Muscle layer of duodenum (tissue), 2 donors: ENCODE measurements around the gene SCFD1.

Source experiments
- H3K27ac ChIP-seq: one replicate; pipeline ENCODE4 v1.7.0; 2013; ENCODE audit warnings: mild to moderate bottlenecking, low read length
- H3K27me3 ChIP-seq: one replicate; pipeline ENCODE4 v1.7.0; 2013; ENCODE audit warnings: low read depth, mild to moderate bottlenecking, control low read depth, low read length
- H3K36me3 ChIP-seq, 2 donors: one replicate each; pipeline ENCODE4 v1.7.0; 2013; ENCODE audit warnings: low read length in 2 of 2, control low read depth in 1 of 2, mild to moderate bottlenecking in 1 of 2; ENCODE audit not compliant: insufficient read depth in 2 of 2, control insufficient read depth in 1 of 2
- H3K4me1 ChIP-seq, 2 donors: one replicate each; pipeline ENCODE4 v1.7.0; 2013; ENCODE audit warnings: low read length in 2 of 2, mild to moderate bottlenecking in 2 of 2, control low read depth in 1 of 2, moderate library complexity in 1 of 2; ENCODE audit not compliant: insufficient read depth in 2 of 2, control insufficient read depth in 1 of 2
- H3K4me3 ChIP-seq, 2 donors: one replicate each; pipeline ENCODE4 v1.7.0; 2013; ENCODE audit warnings: low read length in 2 of 2, low read depth in 1 of 2, mild to moderate bottlenecking in 1 of 2
- H3K9me3 ChIP-seq, 2 donors: one replicate each; pipeline ENCODE4 v1.7.0; 2013; ENCODE audit warnings: low read length in 2 of 2, control low read depth in 1 of 2, mild to moderate bottlenecking in 1 of 2; ENCODE audit not compliant: control insufficient read depth in 1 of 2
- donor health status: healthy.

SCFD1 gene

GRCh38 chr14:30725763-30726162, 103.6 kb downstream of the SCFD1 start:
- H3K27me3 ChIP-seq = no peaks in the 10 kb centered on the region
- H3K4me1 ChIP-seq = no peaks in the 10 kb centered on the region
- no peak overlapping the region for H3K4me3 ChIP-seq
- no peak overlapping the region for H3K27ac ChIP-seq
- no peaks in the 10 kb centered on the region for H3K9me3 ChIP-seq
- H3K36me3 ChIP-seq = peaks cover 15 to 39% of the 10 kb centered on the region in 2 donors

GRCh38 chr14:30728471-30728870, 106.4 kb downstream of the SCFD1 start:
- H3K36me3 ChIP-seq = peaks cover 16 to 26% of the 10 kb centered on the region in 2 donors
- H3K4me3 ChIP-seq = no peak overlapping the region
- H3K27ac ChIP-seq = no peak overlapping the region
- H3K4me1 ChIP-seq = no peaks in the 10 kb centered on the region
- H3K27me3 ChIP-seq = no peaks in the 10 kb centered on the region
- H3K9me3 ChIP-seq = no peaks in the 10 kb centered on the region

GRCh38 chr14:30737916-30738315, 115.8 kb downstream of the SCFD1 start:
- no peaks in the 10 kb centered on the region for H3K27me3 ChIP-seq
- H3K4me1 ChIP-seq = no peaks in the 10 kb centered on the region
- no peaks in the 10 kb centered on the region for H3K9me3 ChIP-seq
- no peak overlapping the region for H3K27ac ChIP-seq
- H3K4me3 ChIP-seq = no peak overlapping the region
- peaks cover 10 to 24% of the 10 kb centered on the region in 2 donors for H3K36me3 ChIP-seq

GRCh38 chr14:30738978-30739377, 116.9 kb downstream of the SCFD1 start:
- Histone ChIP-seq H3K27ac (no peak overlapping the region), H3K4me3 (no peak overlapping the region), H3K36me3 (peaks cover 8 to 24% of the 10 kb centered on the region in 2 donors), H3K4me1 (no peaks in the 10 kb centered on the region), H3K27me3 (no peaks in the 10 kb centered on the region), H3K9me3 (no peaks in the 10 kb centered on the region)

GRCh38 chr14:30748343-30748742, 126.2 kb downstream of the SCFD1 start:
- no peak overlapping the region for H3K4me3 ChIP-seq
- H3K9me3 ChIP-seq = no peaks in the 10 kb centered on the region
- H3K27ac ChIP-seq = no peak overlapping the region
- no peaks in the 10 kb centered on the region for H3K27me3 ChIP-seq
- no peaks in the 10 kb centered on the region for H3K4me1 ChIP-seq
- H3K36me3 ChIP-seq = no peaks in the 10 kb centered on the region

GRCh38 chr14:30751646-30752416, 129.7 kb downstream of the SCFD1 start:
- Histone ChIP-seq H3K27ac (no peak overlapping the region), H3K27me3 (no peaks in the 10 kb centered on the region), H3K4me3 (no peak overlapping the region), H3K4me1 (no peaks in the 10 kb centered on the region), H3K36me3 (no peaks in the 10 kb centered on the region), H3K9me3 (no peaks in the 10 kb centered on the region)

- no peaks in the 10 kb centered on the region for H3K9me3 ChIP-seq
- H3K4me1 ChIP-seq = no peaks in the 10 kb centered on the region
- no peak overlapping the region for H3K4me3 ChIP-seq
- H3K36me3 ChIP-seq = no peaks in the 10 kb centered on the region
- no peak overlapping the region for H3K27ac ChIP-seq
- no peaks in the 10 kb centered on the region for H3K27me3 ChIP-seq
These were observed 131.3 kb downstream of the SCFD1 start for GRCh38 chr14:30753452-30753851.

GRCh38 chr14:30754778-30755177, 132.7 kb downstream of the SCFD1 start:
- no peaks in the 10 kb centered on the region for H3K4me1 ChIP-seq
- H3K27ac ChIP-seq = no peak overlapping the region
- no peaks in the 10 kb centered on the region for H3K36me3 ChIP-seq
- H3K9me3 ChIP-seq = no peaks in the 10 kb centered on the region
- H3K4me3 ChIP-seq = no peak overlapping the region
- no peaks in the 10 kb centered on the region for H3K27me3 ChIP-seq

GRCh38 chr14:30756594-30756993, 134.5 kb downstream of the SCFD1 start:
- peaks cover 0 to 2% of the 10 kb centered on the region in 2 donors for H3K9me3 ChIP-seq
- no peaks in the 10 kb centered on the region for H3K4me1 ChIP-seq
- no peak overlapping the region for H3K4me3 ChIP-seq
- H3K27me3 ChIP-seq = no peaks in the 10 kb centered on the region
- no peak overlapping the region for H3K27ac ChIP-seq
- no peaks in the 10 kb centered on the region for H3K36me3 ChIP-seq

GRCh38 chr14:30757082-30757481, 135.0 kb downstream of the SCFD1 start:
- Histone ChIP-seq H3K27ac (no peak overlapping the region), H3K4me1 (no peaks in the 10 kb centered on the region), H3K9me3 (peaks cover 0 to 4% of the 10 kb centered on the region in 2 donors), H3K27me3 (no peaks in the 10 kb centered on the region), H3K36me3 (no peaks in the 10 kb centered on the region), H3K4me3 (no peak overlapping the region)

GRCh38 chr14:30759172-30760125, 137.3 kb downstream of the SCFD1 start:
- no peak overlapping the region for H3K27ac ChIP-seq
- no peaks in the 10 kb centered on the region for H3K4me1 ChIP-seq
- peaks cover 14 to 19% of the 10 kb centered on the region in 2 donors for H3K9me3 ChIP-seq
- no peaks in the 10 kb centered on the region for H3K27me3 ChIP-seq
- no peaks in the 10 kb centered on the region for H3K36me3 ChIP-seq
- H3K4me3 ChIP-seq = no peak overlapping the region
